ENCODE results near the gene CPTP. TPM values are rescaled to one million over a fixed set of nuclear protein-coding genes. Genes with fewer than 3 reads are reported as not detected.

The CPTP gene
- total RNA-seq, 1 experiment from 2014 or later: 52.2 TPM

GRCh38 chr1:1322952-1323351 is 1.6 kb upstream of the CPTP start:
- BruUV-seq (replicated peaks): no TSS peak
- DNase-seq (ENCODE audit: low read depth, low spot score): no peak
- in situ Hi-C loops (cut with HindIII; ENCODE audit: low pct_unique_long_range_greater_than_20kb, low sequenced_read_pairs) (no loop called here), intact Hi-C loops (cut with micrococcal nuclease; ENCODE audit: unreplicated experiment) (no loop called here)
- TF ChIP-seq, protein P1, sequence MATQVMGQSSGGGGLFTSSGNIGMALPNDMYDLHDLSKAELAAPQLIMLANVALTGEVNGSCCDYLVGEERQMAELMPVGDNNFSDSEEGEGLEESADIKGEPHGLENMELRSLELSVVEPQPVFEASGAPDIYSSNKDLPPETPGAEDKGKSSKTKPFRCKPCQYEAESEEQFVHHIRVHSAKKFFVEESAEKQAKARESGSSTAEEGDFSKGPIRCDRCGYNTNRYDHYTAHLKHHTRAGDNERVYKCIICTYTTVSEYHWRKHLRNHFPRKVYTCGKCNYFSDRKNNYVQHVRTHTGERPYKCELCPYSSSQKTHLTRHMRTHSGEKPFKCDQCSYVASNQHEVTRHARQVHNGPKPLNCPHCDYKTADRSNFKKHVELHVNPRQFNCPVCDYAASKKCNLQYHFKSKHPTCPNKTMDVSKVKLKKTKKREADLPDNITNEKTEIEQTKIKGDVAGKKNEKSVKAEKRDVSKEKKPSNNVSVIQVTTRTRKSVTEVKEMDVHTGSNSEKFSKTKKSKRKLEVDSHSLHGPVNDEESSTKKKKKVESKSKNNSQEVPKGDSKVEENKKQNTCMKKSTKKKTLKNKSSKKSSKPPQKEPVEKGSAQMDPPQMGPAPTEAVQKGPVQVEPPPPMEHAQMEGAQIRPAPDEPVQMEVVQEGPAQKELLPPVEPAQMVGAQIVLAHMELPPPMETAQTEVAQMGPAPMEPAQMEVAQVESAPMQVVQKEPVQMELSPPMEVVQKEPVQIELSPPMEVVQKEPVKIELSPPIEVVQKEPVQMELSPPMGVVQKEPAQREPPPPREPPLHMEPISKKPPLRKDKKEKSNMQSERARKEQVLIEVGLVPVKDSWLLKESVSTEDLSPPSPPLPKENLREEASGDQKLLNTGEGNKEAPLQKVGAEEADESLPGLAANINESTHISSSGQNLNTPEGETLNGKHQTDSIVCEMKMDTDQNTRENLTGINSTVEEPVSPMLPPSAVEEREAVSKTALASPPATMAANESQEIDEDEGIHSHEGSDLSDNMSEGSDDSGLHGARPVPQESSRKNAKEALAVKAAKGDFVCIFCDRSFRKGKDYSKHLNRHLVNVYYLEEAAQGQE (IDR thresholded peaks at IDR 0.05; ENCODE audit: insufficient read depth in 1 of 2, low read depth in 2 of 2, low read length in 1 of 2): no peak
- no peak for TF ChIP-seq TCF7L2 (IDR thresholded peaks at IDR 0.05; ENCODE audit: low read depth, low read length)
- TF ChIP-seq SIN3A (IDR thresholded peaks at IDR 0.05; ENCODE audit: borderline replicate concordance, insufficient read depth, low read depth, low read length): no peak
- TF ChIP-seq, protein P2, sequence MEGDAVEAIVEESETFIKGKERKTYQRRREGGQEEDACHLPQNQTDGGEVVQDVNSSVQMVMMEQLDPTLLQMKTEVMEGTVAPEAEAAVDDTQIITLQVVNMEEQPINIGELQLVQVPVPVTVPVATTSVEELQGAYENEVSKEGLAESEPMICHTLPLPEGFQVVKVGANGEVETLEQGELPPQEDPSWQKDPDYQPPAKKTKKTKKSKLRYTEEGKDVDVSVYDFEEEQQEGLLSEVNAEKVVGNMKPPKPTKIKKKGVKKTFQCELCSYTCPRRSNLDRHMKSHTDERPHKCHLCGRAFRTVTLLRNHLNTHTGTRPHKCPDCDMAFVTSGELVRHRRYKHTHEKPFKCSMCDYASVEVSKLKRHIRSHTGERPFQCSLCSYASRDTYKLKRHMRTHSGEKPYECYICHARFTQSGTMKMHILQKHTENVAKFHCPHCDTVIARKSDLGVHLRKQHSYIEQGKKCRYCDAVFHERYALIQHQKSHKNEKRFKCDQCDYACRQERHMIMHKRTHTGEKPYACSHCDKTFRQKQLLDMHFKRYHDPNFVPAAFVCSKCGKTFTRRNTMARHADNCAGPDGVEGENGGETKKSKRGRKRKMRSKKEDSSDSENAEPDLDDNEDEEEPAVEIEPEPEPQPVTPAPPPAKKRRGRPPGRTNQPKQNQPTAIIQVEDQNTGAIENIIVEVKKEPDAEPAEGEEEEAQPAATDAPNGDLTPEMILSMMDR (IDR thresholded peaks at IDR 0.05): no peak
- no peak for TF ChIP-seq POLR2AphosphoS5 (IDR thresholded peaks at IDR 0.05; ENCODE audit: low read depth, low read length)
- ATAC-seq: no peak
- no peak overlapping the region for H3K27ac ChIP-seq (ENCODE audit: low read length)
- H3K4me1 ChIP-seq (ENCODE audit: control insufficient read depth, insufficient read depth, low read length): peaks cover 44% of the 10 kb centered on the region
- H3K4me3 ChIP-seq (ENCODE audit: low read depth in 2 of 2, low read length in 2 of 2): peak overlapping the region in 1 of 2 experiments; percentile 43; a peak in 1 of 4 replicates
- H3K27me3 ChIP-seq (ENCODE audit: control insufficient read depth, insufficient read depth, low read length): no peaks in the 10 kb centered on the region
- H3K36me3 ChIP-seq (ENCODE audit: control insufficient read depth, insufficient read depth, low read length): no peaks in the 10 kb centered on the region; the same call in none of the 2 replicates
- CTCF ChIA-PET: interaction anchor here (0.7 kb wide), 1 partner anchor 13 kb away, joined by 3 read pairs; no protein-coding TSS in a partner anchor
- H3K9me3 ChIP-seq (ENCODE audit: control insufficient read depth, insufficient read depth, low read depth, low read length): no peaks in the 10 kb centered on the region
- POLR2A ChIA-PET: no interaction called here

DNA sequence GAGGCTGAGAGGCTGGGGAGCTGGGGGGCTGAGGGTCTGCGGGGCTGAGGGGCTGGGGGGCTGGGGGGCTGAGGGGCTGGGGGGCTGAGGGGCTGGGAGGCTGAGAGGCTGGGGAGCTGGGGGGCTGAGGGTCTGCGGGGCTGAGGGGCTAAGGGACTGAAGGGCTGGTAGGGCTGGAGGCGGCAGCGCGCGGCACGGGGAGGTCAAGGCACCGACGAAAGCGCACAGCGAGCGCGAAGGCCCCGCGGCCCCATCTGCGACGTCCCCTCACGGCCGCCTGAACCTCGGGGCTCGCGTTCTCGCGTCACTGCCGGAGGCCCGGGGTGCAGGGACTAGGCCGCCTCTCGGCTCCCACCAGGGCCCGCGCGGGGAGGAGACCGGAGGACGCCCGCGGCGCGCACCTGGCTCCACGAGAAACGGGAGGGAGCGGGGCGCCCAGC is 498 bp upstream of the CPTP start:
- peaks cover 33% of the 10 kb centered on the region for H3K4me1 ChIP-seq (ENCODE audit: control insufficient read depth, insufficient read depth, low read length)
- H3K27me3 ChIP-seq (ENCODE audit: control insufficient read depth, insufficient read depth, low read length): no peaks in the 10 kb centered on the region
- CTCF ChIA-PET: interaction anchor here (0.7 kb wide), 1 partner anchor 75 kb away, joined by 4 read pairs; the partner anchor contains the start of gene CCNL2
- in situ Hi-C loops (cut with HindIII; ENCODE audit: low pct_unique_long_range_greater_than_20kb, low sequenced_read_pairs) (no loop called here), intact Hi-C loops (cut with micrococcal nuclease; ENCODE audit: unreplicated experiment) (no loop called here)
- BruUV-seq (replicated peaks): no TSS peak
- TF ChIP-seq, protein P2 (IDR thresholded peaks at IDR 0.05): no peak
- TF ChIP-seq POLR2AphosphoS5 (IDR thresholded peaks at IDR 0.05; ENCODE audit: low read depth, low read length) (no peak), SIN3A (IDR thresholded peaks at IDR 0.05; ENCODE audit: borderline replicate concordance, insufficient read depth, low read depth, low read length) (no peak), TCF7L2 (IDR thresholded peaks at IDR 0.05; ENCODE audit: low read depth, low read length) (no peak)
- TF ChIP-seq, protein P1 (IDR thresholded peaks at IDR 0.05; ENCODE audit: insufficient read depth in 1 of 2, low read depth in 2 of 2, low read length in 1 of 2): no peak
- H3K36me3 ChIP-seq (ENCODE audit: control insufficient read depth, insufficient read depth, low read length): no peaks in the 10 kb centered on the region; the same call in none of the 2 replicates
- H3K27ac ChIP-seq (ENCODE audit: low read length): peak overlapping the region; percentile 79
- DNase-seq (ENCODE audit: low read depth, low spot score) (no peak), ATAC-seq (peak; percentile 54)
- H3K9me3 ChIP-seq (ENCODE audit: control insufficient read depth, insufficient read depth, low read depth, low read length): no peaks in the 10 kb centered on the region
- peak overlapping the region; percentile 71 to 87 for H3K4me3 ChIP-seq (ENCODE audit: low read depth in 2 of 2, low read length in 2 of 2)
- POLR2A ChIA-PET: no interaction called here
